Fibroblast of villous mesenchyme (primary cell): ENCODE measurements around the gene KIAA0930. TPM values are rescaled to one million over a fixed set of nuclear protein-coding genes. Genes with fewer than 3 reads are reported as not detected.

Experiments
- DNase-seq: peaks from one replicate; pipeline ENCODE4 v3.0.0-alpha.2; 2010; ENCODE audit warnings: low read depth
- H3K4me3 ChIP-seq: 2 replicates; pipeline ENCODE4 v1.5.1; 2011; ENCODE audit warnings: low read depth, mild to moderate bottlenecking, low read length
- total RNA-seq: library from RNA; depleted of rRNA; stranded (reverse); fragments of >200 nt; gene quantifications from 2 replicates; pipeline ENCODE4 v1.2.3, GENCODE V29; 2012
- TF ChIP-seq, protein P1 (sequence below): IDR thresholded peaks from 2 replicates; pipeline ENCODE4 v1.5.1; 2012; ENCODE audit warnings: low read depth, mild to moderate bottlenecking, low read length; ENCODE audit not compliant: insufficient read depth

Gene KIAA0930
- total RNA-seq, 1 donor, result 44.5 TPM

DNA sequence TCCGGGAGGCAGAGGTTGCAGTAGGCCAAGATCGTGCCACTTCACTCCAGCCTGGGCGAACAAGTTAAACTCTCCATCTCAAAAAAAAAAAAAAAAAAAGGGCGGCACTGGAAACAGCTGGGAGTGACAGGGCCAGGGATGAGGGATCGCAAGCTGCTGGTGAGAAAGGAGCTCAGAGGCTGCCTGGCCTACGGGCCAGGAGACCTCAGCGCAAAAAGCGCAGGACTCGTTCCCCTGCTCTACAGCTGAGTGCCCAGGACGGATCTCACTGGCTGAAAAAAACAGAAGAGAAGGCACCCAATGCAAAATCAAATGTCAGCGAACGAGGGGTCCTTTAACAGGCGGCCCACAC lies 77.6 kb downstream of the KIAA0930 start:
- DNase-seq, result peak; percentile 56
- TF ChIP-seq, protein P1, sequence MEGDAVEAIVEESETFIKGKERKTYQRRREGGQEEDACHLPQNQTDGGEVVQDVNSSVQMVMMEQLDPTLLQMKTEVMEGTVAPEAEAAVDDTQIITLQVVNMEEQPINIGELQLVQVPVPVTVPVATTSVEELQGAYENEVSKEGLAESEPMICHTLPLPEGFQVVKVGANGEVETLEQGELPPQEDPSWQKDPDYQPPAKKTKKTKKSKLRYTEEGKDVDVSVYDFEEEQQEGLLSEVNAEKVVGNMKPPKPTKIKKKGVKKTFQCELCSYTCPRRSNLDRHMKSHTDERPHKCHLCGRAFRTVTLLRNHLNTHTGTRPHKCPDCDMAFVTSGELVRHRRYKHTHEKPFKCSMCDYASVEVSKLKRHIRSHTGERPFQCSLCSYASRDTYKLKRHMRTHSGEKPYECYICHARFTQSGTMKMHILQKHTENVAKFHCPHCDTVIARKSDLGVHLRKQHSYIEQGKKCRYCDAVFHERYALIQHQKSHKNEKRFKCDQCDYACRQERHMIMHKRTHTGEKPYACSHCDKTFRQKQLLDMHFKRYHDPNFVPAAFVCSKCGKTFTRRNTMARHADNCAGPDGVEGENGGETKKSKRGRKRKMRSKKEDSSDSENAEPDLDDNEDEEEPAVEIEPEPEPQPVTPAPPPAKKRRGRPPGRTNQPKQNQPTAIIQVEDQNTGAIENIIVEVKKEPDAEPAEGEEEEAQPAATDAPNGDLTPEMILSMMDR, result no peak
- H3K4me3 ChIP-seq, result peak overlapping the region; percentile 87

- TF ChIP-seq, protein P1, result no peak
- peak; percentile 28 for DNase-seq
- peak overlapping the region; percentile 87 for H3K4me3 ChIP-seq
These were observed 78.2 kb downstream of the KIAA0930 start for GRCh38 chr22:45162531-45162930.

GRCh38 chr22:45159652-45160462 lies 80.8 kb downstream of the KIAA0930 start:
- peak; percentile 89 for DNase-seq
- no peak overlapping the region for H3K4me3 ChIP-seq
- TF ChIP-seq, protein P1, result peak; percentile 31

DNA sequence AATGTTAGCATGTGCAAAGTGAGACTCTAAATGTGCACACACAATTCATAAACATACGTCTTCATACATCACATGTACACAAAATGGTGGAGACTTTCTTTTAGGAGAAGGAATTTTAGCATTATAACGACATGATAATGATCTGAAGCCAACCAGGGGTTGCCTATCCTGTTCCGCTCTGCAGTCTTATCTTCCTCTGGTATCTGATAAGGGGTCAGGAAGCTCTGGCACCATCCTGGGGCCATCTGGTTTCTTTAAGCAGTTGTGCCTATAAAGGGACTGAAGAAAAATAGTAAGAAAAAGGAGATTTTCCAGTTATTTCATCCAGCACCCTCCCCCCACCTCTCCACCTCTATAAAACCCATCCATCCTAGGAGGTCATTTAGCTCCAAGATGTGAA lies 82.8 kb downstream of the KIAA0930 start:
- DNase-seq, result peak; percentile 34
- no peak overlapping the region for H3K4me3 ChIP-seq
- TF ChIP-seq, protein P1, result no peak

- TF ChIP-seq, protein P1, result no peak
- H3K4me3 ChIP-seq, result no peak overlapping the region
- DNase-seq, result peak; percentile 93
These were observed 85.4 kb downstream of the KIAA0930 start for GRCh38 chr22:45155050-45155840.

DNA sequence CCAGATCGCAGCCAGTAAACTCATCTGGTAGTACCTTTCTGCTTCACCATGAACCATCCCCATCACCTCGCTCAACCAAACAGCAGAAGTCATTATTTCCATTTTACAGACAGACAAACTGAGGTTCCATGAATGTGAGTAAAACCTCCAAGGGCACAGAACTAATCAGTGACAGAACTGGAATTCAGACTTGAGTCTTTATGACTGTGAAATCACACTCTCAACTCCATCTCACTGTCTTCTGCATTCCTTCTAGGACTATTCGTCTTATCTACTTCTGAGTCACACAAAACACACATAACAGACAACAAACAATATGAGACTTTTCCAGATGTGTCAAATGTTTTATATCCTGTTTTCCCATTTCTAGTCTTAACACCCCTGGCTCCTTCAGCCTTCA lies 86.3 kb downstream of the KIAA0930 start:
- DNase-seq, result peak; percentile 90
- H3K4me3 ChIP-seq, result no peak overlapping the region
- TF ChIP-seq, protein P1, result no peak
